HepG2 (cell line): ENCODE measurements around the gene SPSB2. TPM values are rescaled to one million over a fixed set of nuclear protein-coding genes. Genes with fewer than 3 reads are reported as not detected.

ENCODE experiments used
- AGO2 ChIP-seq: fragments of 200-400 bp; formaldehyde crosslinking; optimal IDR thresholded peaks from 2 replicates; pipeline ENCODE3; 2017; ENCODE audit warnings: mild to moderate bottlenecking, low read depth, low read length, moderate library complexity
- HDAC2 ChIP-seq: sonication (generic); formaldehyde crosslinking; IDR thresholded peaks from 2 replicates; pipeline ENCODE4 v1.4.0; 2020; ENCODE audit warnings: missing genetic modification reagents
- HNRNPK ChIP-seq: fragments of 200-400 bp; formaldehyde crosslinking; IDR thresholded peaks from 2 replicates; pipeline ENCODE4 v1.6.1; 2018; ENCODE audit warnings: low read length, low read depth, moderate library complexity, mild to moderate bottlenecking; ENCODE audit not compliant: poor library complexity, severe bottlenecking
- KLF16 ChIP-seq, 2 experiments: sonication (generic) in 1 of 2; formaldehyde crosslinking in 1 of 2; IDR thresholded peaks; 2 replicates each; pipeline versions ENCODE4 v1.6.1 to v1.8.0; 2016 to 2023; ENCODE audit warnings: missing genetic modification reagents in 2 of 2, missing compliant biosample characterization in 1 of 2
- PCBP1 ChIP-seq: fragments of 200-400 bp; formaldehyde crosslinking; IDR thresholded peaks from 2 replicates; pipeline ENCODE4 v1.6.1; 2017; ENCODE audit warnings: mild to moderate bottlenecking, low read depth, low read length, borderline replicate concordance
- THAP11 ChIP-seq: IDR thresholded peaks from 2 replicates; pipeline ENCODE4 v1.6.1; 2016; ENCODE audit warnings: missing biosample characterization, missing genetic modification reagents
- ZNF749 ChIP-seq: sonication (generic); formaldehyde crosslinking; IDR thresholded peaks from 2 replicates; pipeline ENCODE4 v1.8.0; 2022; ENCODE audit warnings: mild to moderate bottlenecking, missing genetic modification reagents, moderate library complexity, borderline replicate concordance
- polyA plus RNA-seq, 8 experiments: library from polyadenylated mRNA; depleted of rRNA in 3 of 8; stranded (reverse) in 7 of 8; unstranded in 1 of 8; fragments of >200 nt; fragmentation: Illumina TruSeq in 4 of 8; extraction: Trizol in 4 of 8; gene quantifications; 2 replicates each; pipeline versions ENCODE4 v1.2.1 to v1.2.3, GENCODE V29; 2011 to 2016; ENCODE audit warnings: low read depth in 4 of 8, missing spikeins in 1 of 8, mixed read lengths in 1 of 8; ENCODE audit not compliant: insufficient read depth in 1 of 8
- total RNA-seq, 5 experiments: library from RNA; depleted of rRNA; stranded (reverse); fragments of >200 nt; fragmentation: Illumina TruSeq; extraction: Trizol; gene quantifications; 2 replicates each; pipeline ENCODE4 v1.2.3, GENCODE V29; 2016; ENCODE audit warnings: low read depth in 1 of 5
- TF ChIP-seq, protein P1 (sequence below): sonication (generic); formaldehyde crosslinking; IDR thresholded peaks from 2 replicates; pipeline ENCODE4 v1.4.0; 2020; ENCODE audit warnings: low read depth, missing genetic modification reagents
- TF ChIP-seq, protein P2 (sequence below): sonication (generic); formaldehyde crosslinking; IDR thresholded peaks from 2 replicates; pipeline ENCODE4 v1.5.1; 2020; ENCODE audit warnings: mild to moderate bottlenecking, moderate library complexity, missing genetic modification reagents
- TF ChIP-seq, protein P3 (sequence below): sonication (generic); formaldehyde crosslinking; IDR thresholded peaks from 2 replicates; pipeline ENCODE4 v1.5.1; 2020; ENCODE audit warnings: mild to moderate bottlenecking, missing genetic modification reagents, moderate library complexity
- TF ChIP-seq, protein P4 (sequence below): sonication (generic); formaldehyde crosslinking; IDR thresholded peaks from 2 replicates; pipeline ENCODE4 v1.5.0; 2020; ENCODE audit warnings: mild to moderate bottlenecking, missing genetic modification reagents, borderline replicate concordance
- TF ChIP-seq, protein P5 (sequence below): sonication (generic); formaldehyde crosslinking; IDR thresholded peaks from 2 replicates; pipeline ENCODE4 v1.4.0; 2020; ENCODE audit warnings: missing genetic modification reagents, borderline replicate concordance

The SPSB2 gene
- total and polyA plus RNA-seq, 2 of the 13 experiments (the other 11 are each of a cell fraction or from before 2014, with no cell fraction given): 2.0 to 6.2 TPM

DNA sequence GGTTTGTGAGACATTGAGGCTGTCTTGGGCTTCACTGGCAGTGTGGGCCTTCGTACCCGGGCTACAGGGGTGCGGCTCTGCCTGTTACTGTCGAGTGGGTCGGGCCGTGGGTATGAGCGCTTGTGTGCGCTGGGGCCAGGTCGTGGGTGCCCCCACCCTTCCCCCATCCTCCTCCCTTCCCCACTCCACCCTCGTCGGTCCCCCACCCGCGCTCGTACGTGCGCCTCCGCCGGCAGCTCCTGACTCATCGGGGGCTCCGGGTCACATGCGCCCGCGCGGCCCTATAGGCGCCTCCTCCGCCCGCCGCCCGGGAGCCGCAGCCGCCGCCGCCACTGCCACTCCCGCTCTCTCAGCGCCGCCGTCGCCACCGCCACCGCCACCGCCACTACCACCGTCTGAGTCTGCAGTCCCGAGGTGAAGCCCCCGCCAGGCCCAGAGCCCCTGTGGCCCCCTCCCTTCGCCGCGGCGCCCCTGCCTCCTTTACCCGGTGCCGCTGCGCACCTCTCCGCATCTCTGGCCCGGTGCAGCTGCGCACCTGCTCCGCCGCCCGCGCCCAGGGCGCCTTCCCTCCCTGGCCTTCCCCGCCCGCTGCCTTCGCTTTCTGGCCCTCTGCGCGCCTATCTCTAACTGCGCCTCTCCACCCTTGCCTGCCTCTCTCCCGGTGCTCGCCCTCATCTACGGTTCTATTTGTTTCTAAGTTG, 41.3 kb upstream of the SPSB2 start, which contains the start of gene ENO2 (continued):
- TF ChIP-seq, protein P1, sequence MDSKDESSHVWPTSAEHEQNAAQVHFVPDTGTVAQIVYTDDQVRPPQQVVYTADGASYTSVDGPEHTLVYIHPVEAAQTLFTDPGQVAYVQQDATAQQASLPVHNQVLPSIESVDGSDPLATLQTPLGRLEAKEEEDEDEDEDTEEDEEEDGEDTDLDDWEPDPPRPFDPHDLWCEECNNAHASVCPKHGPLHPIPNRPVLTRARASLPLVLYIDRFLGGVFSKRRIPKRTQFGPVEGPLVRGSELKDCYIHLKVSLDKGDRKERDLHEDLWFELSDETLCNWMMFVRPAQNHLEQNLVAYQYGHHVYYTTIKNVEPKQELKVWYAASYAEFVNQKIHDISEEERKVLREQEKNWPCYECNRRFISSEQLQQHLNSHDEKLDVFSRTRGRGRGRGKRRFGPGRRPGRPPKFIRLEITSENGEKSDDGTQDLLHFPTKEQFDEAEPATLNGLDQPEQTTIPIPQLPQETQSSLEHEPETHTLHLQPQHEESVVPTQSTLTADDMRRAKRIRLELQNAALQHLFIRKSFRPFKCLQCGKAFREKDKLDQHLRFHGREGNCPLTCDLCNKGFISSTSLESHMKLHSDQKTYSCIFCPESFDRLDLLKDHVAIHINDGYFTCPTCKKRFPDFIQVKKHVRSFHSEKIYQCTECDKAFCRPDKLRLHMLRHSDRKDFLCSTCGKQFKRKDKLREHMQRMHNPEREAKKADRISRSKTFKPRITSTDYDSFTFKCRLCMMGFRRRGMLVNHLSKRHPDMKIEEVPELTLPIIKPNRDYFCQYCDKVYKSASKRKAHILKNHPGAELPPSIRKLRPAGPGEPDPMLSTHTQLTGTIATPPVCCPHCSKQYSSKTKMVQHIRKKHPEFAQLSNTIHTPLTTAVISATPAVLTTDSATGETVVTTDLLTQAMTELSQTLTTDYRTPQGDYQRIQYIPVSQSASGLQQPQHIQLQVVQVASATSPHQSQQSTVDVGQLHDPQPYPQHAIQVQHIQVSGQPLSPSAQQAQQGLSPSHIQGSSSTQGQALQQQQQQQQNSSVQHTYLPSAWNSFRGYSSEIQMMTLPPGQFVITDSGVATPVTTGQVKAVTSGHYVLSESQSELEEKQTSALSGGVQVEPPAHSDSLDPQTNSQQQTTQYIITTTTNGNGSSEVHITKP (CRISPR knock-in tag): 0 out of 2 replicates have a peak, but pooled peaks have one; percentile 11
- peak; percentile 99 for TF ChIP-seq HNRNPK
- peak; percentile 58 for TF ChIP-seq AGO2
- TF ChIP-seq THAP11 (CRISPR knock-in tag): no peak
- TF ChIP-seq, protein P2, sequence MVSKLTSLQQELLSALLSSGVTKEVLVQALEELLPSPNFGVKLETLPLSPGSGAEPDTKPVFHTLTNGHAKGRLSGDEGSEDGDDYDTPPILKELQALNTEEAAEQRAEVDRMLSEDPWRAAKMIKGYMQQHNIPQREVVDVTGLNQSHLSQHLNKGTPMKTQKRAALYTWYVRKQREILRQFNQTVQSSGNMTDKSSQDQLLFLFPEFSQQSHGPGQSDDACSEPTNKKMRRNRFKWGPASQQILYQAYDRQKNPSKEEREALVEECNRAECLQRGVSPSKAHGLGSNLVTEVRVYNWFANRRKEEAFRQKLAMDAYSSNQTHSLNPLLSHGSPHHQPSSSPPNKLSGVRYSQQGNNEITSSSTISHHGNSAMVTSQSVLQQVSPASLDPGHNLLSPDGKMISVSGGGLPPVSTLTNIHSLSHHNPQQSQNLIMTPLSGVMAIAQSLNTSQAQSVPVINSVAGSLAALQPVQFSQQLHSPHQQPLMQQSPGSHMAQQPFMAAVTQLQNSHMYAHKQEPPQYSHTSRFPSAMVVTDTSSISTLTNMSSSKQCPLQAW (CRISPR knock-in tag): 0 out of 2 replicates have a peak, but pooled peaks have one; percentile 36
- TF ChIP-seq, protein P3, sequence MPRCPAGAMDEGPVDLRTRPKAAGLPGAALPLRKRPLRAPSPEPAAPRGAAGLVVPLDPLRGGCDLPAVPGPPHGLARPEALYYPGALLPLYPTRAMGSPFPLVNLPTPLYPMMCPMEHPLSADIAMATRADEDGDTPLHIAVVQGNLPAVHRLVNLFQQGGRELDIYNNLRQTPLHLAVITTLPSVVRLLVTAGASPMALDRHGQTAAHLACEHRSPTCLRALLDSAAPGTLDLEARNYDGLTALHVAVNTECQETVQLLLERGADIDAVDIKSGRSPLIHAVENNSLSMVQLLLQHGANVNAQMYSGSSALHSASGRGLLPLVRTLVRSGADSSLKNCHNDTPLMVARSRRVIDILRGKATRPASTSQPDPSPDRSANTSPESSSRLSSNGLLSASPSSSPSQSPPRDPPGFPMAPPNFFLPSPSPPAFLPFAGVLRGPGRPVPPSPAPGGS (CRISPR knock-in tag): peak; percentile 37; the same call in 1 of the 2 replicates
- TF ChIP-seq, protein P4, sequence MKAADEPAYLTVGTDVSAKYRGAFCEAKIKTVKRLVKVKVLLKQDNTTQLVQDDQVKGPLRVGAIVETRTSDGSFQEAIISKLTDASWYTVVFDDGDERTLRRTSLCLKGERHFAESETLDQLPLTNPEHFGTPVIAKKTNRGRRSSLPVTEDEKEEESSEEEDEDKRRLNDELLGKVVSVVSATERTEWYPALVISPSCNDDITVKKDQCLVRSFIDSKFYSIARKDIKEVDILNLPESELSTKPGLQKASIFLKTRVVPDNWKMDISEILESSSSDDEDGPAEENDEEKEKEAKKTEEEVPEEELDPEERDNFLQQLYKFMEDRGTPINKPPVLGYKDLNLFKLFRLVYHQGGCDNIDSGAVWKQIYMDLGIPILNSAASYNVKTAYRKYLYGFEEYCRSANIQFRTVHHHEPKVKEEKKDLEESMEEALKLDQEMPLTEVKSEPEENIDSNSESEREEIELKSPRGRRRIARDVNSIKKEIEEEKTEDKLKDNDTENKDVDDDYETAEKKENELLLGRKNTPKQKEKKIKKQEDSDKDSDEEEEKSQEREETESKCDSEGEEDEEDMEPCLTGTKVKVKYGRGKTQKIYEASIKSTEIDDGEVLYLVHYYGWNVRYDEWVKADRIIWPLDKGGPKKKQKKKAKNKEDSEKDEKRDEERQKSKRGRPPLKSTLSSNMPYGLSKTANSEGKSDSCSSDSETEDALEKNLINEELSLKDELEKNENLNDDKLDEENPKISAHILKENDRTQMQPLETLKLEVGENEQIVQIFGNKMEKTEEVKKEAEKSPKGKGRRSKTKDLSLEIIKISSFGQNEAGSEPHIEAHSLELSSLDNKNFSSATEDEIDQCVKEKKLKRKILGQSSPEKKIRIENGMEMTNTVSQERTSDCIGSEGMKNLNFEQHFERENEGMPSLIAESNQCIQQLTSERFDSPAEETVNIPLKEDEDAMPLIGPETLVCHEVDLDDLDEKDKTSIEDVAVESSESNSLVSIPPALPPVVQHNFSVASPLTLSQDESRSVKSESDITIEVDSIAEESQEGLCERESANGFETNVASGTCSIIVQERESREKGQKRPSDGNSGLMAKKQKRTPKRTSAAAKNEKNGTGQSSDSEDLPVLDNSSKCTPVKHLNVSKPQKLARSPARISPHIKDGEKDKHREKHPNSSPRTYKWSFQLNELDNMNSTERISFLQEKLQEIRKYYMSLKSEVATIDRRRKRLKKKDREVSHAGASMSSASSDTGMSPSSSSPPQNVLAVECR (CRISPR knock-in tag): peak; percentile 48; the same call in 1 of the 2 replicates
- 0 out of 2 replicates have a peak, but pooled peaks have one; percentile 32 for TF ChIP-seq ZNF749 (CRISPR knock-in tag)
- TF ChIP-seq HDAC2 (CRISPR knock-in tag): 0 out of 2 replicates have a peak, but pooled peaks have one; percentile 3
- peak; percentile 72; the same call in 1 of the 2 replicates for TF ChIP-seq PCBP1
- TF ChIP-seq, protein P5, sequence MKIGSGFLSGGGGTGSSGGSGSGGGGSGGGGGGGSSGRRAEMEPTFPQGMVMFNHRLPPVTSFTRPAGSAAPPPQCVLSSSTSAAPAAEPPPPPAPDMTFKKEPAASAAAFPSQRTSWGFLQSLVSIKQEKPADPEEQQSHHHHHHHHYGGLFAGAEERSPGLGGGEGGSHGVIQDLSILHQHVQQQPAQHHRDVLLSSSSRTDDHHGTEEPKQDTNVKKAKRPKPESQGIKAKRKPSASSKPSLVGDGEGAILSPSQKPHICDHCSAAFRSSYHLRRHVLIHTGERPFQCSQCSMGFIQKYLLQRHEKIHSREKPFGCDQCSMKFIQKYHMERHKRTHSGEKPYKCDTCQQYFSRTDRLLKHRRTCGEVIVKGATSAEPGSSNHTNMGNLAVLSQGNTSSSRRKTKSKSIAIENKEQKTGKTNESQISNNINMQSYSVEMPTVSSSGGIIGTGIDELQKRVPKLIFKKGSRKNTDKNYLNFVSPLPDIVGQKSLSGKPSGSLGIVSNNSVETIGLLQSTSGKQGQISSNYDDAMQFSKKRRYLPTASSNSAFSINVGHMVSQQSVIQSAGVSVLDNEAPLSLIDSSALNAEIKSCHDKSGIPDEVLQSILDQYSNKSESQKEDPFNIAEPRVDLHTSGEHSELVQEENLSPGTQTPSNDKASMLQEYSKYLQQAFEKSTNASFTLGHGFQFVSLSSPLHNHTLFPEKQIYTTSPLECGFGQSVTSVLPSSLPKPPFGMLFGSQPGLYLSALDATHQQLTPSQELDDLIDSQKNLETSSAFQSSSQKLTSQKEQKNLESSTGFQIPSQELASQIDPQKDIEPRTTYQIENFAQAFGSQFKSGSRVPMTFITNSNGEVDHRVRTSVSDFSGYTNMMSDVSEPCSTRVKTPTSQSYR (CRISPR knock-in tag): peak; percentile 46; the same call in 1 of the 2 replicates
- TF ChIP-seq KLF16 (CRISPR knock-in tag; IDR thresholded peaks at IDR 0.05): peak in 1 of 2 experiments; percentile 53; a peak in 1 of 4 replicates
